Glomerular visceral epithelial cell (primary cell): ENCODE measurements around the gene JADE3.
"Not testable (repeated sequence)": the region's sequence is repeated elsewhere in the genome, so short reads cannot be mapped to it uniquely, and the experiment has no call there.

Experiments
- DNase-seq: peaks from one replicate; pipeline ENCODE4 v3.0.0-alpha.2; 2016; ENCODE audit errors: extremely low spot score

The JADE3 gene

GRCh38 chrX:46935295-46935694 is 23.1 kb downstream of the JADE3 start:
- no peak for DNase-seq

DNA sequence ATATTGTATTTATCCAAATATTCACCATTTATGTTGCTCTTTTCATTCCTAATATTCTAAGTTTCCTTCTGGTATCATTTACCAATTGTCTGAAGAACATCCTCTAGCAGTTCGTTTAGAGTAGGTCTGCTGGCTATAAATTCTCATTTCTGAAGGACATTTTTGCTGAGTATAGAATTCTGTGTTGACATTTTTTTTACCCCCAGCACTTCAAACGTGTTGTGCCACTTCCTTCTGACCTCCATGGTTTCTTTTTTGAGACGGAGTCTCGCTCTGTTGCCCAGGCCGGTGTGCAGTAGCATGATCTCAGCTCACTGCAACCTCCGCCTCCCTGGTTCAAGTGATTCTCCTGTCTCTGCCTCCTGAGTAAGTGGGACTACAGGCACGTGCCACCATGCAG is 26.4 kb downstream of the JADE3 start:
- no peak for DNase-seq

GRCh38 chrX:46941341-46941740 is 29.1 kb downstream of the JADE3 start:
- DNase-seq, result peak; percentile 2

DNA sequence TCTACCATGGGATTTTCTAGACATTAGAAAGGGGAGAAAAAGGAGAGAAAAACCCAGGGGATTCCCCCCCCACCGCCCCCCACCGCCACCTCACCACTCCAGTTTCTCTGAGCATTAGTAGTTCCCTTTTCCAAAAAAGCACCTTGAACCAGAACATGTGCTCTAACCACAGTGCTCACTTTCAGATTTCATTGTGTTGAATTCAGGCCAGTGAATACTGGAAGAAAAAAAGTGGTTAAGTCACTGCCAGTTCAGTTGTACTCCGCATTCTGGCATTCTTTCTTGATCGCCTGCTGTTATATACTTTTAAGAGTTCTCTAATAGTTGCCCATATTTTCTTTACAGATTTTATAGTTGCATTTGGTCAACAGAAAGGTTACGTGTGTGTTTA is 40.9 kb downstream of the JADE3 start:
- no peak for DNase-seq

DNA sequence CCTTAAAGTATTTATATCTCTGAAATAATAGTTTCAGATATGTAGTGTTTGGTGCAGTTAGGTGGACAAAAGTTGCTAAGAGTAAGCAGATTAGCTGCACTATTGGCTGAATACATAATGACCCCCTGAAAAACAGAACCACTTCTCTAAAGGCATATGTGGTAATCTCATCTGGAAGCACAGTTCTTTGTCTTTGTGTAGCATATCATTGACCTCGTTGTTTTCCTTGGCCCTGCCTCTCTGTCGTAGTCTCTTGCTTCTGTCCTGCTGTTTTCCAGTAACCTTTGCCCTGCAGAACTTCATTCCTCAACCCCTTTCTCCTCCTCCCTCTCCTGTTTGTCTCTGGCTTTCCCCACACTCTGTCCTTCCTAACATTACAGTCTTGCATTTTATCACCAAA is 41.4 kb downstream of the JADE3 start:
- DNase-seq, result no peak

DNA sequence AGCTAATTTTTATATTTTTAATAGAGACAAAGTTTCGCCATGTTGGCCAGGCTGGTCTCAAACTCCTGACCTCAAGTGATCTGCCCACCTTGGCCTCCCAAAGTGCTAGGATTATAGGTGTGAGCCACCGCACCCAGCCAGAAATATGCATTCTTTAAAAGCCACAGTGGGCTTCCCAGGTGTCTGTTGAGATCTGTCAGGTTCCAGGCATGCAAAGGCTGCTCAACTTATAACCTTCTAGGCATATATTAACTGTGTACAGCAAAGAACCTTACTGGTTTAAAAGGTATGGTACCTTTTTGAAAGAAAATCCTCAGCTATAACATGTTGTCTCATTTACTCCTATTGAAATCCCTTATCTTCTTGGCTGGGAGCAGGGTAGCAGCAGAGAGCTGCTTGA is 42.5 kb downstream of the JADE3 start:
- no peak for DNase-seq

GRCh38 chrX:46956589-46956988 is 44.4 kb downstream of the JADE3 start:
- DNase-seq, result not testable (repeated sequence)

DNA sequence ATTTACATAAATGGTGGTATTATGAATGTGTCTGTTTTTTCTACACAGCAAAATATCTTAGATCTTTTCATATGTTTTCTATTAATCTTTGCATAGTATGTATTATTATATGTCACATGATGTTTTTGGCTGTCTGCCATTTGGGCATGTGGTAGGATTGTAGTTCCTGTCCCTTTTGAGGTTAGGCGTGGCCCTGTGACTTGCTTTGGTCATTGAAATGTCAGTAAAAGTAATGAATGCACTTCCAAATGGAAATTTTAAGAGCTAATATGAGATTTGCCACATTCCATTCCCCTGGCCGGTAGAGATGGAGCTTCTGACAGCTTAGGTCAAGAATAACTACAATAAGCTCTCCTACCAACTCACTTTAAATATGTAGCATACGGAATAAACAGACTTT is 45.1 kb downstream of the JADE3 start:
- no peak for DNase-seq

DNA sequence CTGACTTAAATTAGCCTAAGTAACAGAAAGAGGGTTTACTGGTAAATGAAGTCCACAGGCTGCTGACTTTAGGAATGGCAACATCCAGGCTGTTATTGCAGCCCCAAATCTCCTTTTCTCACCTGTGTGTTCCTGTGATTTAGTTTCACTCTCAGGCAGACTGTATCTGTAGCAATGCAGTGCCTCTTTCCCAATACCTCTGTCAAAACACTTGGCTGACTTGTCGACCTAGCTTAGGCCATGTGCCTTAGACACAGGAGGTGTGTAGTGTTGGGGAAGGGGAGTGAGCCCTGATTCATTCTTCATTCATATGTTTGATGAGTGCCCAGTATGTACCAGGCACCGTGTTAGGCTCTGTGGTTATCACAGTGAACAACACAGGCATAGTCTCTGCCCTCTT is 46.9 kb downstream of the JADE3 start:
- no peak for DNase-seq

DNA sequence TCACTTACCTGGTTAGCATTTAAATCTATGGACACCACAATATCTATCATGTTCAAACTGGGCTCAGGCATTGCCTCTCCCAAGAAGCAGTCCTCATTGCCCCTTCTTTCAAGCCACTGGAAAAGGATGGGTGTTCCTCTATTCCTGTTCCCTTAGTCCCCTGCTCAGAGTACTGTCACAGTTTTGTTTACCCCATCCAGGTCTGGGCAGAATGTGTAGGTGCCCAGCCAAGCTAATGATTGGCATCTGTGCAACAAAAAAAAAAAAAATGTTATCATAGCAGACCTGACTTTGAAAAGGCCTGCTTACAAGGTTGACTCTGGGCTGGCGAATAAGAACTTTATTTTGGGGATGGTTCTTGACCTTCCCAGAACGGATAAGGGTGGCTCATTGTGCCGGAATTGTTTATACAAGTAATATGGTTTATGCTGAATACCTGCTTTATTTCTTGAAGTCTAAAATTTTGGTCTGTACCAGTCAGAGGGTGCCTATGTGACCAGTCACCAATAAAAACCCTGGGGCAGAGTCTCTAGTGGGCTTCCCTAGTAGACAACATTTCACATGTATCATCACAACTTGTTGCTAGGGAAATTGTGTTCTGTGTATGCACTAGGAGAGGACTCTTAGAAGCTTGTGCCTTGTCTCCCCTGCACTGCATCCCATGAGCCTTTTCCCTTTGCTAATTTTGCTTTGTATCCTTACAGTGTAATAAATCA is 47.9 kb downstream of the JADE3 start:
- DNase-seq, result no peak

GRCh38 chrX:46961097-46961496 is 48.9 kb downstream of the JADE3 start:
- DNase-seq, result no peak

- no peak for DNase-seq
Observed at GRCh38 chrX:46961574-46962283, 49.5 kb downstream of the JADE3 start.

- peak; percentile 28 for DNase-seq
Observed at GRCh38 chrX:46965125-46965758, 53.0 kb downstream of the JADE3 start.

DNA sequence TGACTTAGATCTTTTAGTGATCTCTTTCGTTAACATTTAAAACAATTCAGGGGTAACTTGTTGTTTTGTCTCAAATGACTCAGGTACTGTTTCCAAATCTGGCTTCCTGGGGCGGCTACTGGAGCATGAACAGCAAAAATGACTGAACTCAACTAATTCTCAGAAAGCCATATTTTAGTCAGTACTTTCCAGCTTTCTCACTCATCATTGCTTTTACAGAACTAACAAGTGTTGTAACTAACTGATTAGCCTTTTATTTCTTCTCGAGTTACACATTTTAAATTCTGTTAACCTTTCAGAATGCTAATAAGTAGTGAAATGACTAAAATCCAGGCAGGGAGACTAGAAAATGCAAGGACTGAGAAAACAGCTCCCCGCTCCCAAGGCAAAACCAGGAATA is 55.3 kb downstream of the JADE3 start:
- peak; percentile 11 for DNase-seq

DNA sequence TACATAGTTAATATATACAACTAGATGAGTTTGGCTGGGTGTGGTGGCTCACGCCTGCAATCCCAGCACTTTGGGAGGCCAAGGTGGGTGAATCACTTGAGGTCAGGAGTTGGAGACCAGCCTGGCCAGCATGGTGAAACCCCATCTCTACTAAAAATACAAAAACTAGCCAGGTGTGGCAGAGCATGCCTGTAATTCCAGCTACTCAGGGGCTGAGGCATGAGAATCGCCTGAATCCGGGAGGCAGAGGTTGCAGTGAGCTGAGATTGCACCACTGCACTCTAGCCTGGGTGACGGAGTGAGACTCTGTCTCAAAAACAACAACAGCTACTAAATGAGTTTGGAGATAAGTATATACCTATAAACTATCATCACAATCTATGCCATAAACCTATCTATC is 64.8 kb downstream of the JADE3 start:
- DNase-seq, result not testable (repeated sequence)

GRCh38 chrX:46978341-46979291 is 66.4 kb downstream of the JADE3 start:
- DNase-seq, result peak; percentile 58

GRCh38 chrX:46984705-46985104 is 72.5 kb downstream of the JADE3 start:
- no peak for DNase-seq

DNA sequence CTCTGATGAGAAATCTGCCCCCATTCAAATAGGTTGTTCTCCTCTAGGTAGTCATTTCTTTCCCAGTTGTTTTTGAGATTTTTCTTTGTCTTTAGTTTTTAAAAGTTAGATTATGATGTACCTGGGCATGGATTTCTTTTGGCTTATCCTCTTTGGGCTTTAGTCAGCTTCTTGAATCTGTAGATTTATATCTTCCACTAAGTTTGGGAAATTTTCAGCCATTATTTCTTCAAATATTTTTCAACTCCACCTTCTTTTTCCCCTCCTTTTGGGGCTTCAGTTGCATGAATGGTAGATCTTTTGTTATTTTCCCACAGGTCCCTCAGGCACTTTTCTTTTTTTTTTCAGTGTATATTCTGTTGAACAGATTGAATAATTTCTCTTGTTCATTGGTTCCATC is 77.3 kb downstream of the JADE3 start:
- DNase-seq, result no peak

GRCh38 chrX:46991664-46992063 is 79.4 kb downstream of the JADE3 start:
- DNase-seq, result no peak

DNA sequence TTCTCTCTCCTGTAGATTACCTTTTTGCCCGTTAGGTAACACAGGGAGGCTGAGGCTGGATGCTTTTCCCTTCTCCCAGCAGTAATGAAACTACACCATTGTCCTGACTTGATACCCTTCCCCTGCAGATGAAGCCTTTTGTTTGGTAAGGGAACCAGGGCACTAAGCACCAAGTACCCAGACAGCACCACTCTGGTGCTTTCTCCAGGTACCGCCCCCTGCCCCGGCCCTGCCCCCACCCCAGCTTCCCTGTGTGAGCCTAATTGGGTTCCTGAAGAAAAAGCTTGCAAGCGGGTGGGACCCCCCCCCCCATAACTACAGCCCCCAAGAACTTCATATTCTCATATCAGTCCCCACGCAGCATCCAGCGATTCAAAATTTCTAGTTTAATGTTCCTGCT is 79.8 kb downstream of the JADE3 start:
- DNase-seq, result no peak

DNA sequence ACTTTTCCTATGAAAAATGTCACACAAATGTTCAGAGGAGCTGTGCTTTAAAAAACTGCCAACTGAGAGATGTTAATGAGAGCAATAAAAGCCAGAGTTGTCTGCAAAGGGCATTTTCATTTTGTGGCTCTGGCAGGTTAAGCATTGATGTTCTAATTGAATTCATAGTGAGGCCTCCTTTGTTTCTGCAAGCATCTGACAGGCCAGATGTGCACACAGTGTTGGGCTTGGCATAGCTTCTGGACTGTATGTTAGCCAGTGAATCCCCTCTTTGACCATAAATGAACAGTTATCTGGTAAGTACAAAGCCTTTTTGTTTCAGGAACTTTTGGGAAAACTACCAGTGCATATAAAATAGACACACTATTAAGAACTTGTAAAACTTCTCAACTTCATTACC is 81.9 kb downstream of the JADE3 start:
- no peak for DNase-seq

DNA sequence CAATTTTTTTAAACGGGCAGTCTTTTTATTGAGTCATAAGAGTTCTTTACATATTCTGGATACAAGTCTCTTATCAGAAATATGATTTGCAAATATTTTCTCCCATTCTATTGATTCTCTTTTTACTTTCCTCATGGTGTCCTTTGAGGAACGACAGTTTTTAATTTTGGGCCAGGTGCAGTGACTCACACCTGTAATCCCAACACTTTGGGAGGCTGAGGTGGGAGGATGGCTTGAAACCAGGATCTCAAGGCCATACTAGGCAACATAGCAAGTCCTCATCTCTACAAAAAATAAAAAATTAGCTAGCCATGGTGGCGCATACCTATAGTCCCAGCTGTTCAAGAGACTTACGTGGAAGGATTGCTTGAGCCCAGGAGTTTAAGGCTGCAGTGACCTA is 99.9 kb downstream of the JADE3 start:
- no peak for DNase-seq
